HT1080 (cell line): Measurements from ENCODE around the gene PILRB. TPM values are rescaled to one million over a fixed set of nuclear protein-coding genes. Genes with fewer than 3 reads are reported as not detected.

Experiments
- DNase-seq: peaks from one replicate; pipeline ENCODE4 v3.0.0-alpha.2; 2015; ENCODE audit warnings: low read depth
- small RNA-seq: library from RNA; depleted of rRNA; stranded (forward); fragments of <200 nt; gene quantifications from one replicate; pipeline ENCODE3, GENCODE V24; 2014
- total RNA-seq: library from RNA; depleted of rRNA; stranded (reverse); fragments of >200 nt; shearing (Covaris generic); gene quantifications from 2 replicates; pipeline ENCODE4 v1.2.3, GENCODE V29; 2014; rRNA removed

PILRB gene
- total RNA-seq, 1 experiment from 2014 or later: 21.5 TPM

DNA sequence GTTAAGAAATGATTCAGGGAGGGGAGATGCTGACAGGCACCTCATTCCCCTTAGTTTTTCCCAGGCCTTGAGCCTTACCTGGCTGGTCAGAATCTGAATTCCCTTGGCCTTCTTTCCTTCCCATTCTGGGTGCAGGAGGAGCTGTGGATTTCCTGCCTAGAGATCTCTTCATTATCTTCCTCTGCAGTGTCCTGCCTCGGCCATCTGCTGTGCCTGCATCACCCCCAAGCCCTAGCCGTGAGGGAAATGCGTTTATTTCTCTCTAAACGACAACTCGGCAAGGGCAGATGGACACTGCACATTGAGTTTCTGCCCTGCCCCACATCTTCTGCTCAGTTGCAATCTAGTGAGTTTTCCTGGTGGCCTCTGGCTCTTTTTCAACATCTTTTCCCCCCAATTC is 43.9 kb downstream of the PILRB start:
- DNase-seq: no peak

- DNase-seq: no peak
These were observed 44.3 kb downstream of the PILRB start for GRCh38 chr7:100402241-100402640.

DNA sequence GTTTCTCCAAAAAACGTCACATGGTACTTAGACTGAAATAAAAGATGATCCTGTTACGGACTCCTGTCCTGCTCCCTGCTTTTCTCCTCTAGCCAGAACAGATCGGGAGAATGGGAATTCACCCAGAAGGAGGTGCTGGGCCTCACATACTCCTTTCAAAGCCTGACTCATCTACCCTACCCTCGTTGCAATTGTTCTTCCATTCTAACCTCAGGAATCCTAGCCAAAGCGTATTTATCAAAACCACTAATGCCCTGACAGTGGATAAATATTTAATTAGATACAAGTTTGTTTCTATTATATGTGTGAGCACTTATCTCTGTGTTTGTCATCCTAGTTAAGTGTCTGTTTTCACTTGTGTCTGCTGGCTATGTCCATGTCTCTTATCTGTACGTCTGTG is 48.9 kb downstream of the PILRB start:
- DNase-seq: peak; percentile 57

- peak; percentile 75 for DNase-seq
These were observed 49.6 kb downstream of the PILRB start for GRCh38 chr7:100407285-100408180.

DNA sequence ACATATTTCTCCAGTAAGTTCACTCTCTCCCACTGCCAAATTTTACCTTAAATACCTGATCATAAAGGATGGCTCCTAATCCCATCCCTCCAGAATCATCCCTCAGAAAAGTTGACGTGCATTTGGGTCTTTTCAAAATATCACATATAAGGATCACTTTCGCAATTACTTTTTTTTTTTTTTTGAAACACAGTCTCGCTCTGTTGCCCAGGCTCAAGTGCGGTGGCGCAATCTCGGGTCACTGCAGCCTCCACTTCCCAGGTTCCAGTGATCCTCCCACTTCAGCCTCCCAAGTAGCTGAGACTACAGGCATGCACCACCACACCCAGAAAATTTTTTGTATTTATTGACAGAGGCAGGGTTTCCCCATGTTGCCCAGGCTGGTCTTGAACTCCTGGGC is 53.2 kb downstream of the PILRB start:
- DNase-seq: no peak

DNA sequence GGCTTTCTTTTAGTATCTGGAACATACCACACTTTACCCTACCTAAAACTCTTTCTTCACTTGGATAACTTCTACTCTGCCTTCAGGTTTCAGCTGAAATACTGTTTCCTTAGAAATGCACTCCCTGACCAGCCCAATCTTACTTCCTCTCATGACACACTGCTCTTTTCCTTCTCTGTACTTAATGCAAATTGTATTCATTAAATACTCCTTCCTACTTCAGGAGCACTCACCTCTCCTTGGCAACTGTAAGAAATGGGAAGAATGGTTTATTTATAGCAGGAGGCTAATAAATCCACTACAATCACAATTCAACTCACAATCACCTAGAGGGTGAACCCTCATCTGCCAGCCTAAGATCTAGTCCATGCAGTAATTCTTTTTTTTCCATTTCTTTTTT is 55.4 kb downstream of the PILRB start:
- DNase-seq: no peak

DNA sequence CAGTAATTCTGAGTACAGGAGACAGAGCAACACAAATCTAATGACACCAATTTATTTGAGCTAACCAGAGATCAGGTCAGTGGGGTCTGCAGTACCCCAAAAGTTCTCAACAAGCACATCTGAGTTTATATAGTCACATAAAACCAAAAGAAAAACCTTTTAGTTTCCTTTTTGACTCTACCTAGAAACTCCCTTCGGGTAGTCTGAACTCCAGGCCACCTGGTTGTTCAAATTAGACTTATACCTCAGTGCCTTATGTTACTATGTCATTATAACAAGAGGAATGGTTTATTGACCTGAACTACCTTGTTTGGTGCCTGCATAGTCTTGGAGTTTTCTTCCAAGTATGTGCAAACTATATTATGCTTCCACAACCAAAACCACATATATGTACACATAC is 56.0 kb downstream of the PILRB start:
- DNase-seq: no peak

DNA sequence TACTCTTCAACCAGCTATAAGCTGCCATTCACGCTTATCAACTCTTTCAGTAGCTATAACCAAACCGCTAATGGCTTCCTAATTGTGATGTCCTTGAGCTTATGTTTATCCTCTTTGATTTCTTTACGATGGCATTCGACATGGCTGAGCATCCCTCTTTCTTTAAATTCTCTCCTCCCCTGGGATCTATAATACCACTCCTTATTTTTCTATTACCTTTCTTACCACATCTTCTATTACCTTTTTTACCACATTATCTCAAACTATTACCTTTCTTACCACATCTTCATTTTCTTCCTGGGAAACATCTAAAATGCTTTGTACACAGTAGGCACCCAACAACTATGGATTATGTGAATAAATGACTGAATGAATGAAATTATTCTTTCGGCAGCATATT is 57.5 kb downstream of the PILRB start:
- no peak for DNase-seq

Small RNAs within 50 kb of the gene (small RNA-seq; reads per million reads assigned to genes)
- not detected for gene RF00019

Other genes with a start within 250 kb of the PILRB start
- 25.4 and 34.4 TPM in 2 replicates for gene TAF6, start 238.8 kb upstream of the PILRB start, total RNA-seq
- 11.8 and 12.0 TPM in 2 replicates for gene CNPY4, start 238.5 kb upstream of the PILRB start, total RNA-seq
- 1.6 and 2.6 TPM in 2 replicates for gene MBLAC1, start 231.2 kb upstream of the PILRB start, total RNA-seq
- 88.0 and 156 TPM in 2 replicates for gene LAMTOR4, start 209.2 kb upstream of the PILRB start, total RNA-seq
- gene TRAPPC14, start 199.4 kb upstream of the PILRB start, total RNA-seq: 14.1 and 17.4 TPM in 2 replicates
- 0.34 and 0.37 TPM in 2 replicates for gene GAL3ST4, start 189.5 kb upstream of the PILRB start, total RNA-seq
- gene GPC2, start 180.7 kb upstream of the PILRB start, total RNA-seq: 0.51 TPM in 1 of 2 replicates, not detected in the other
- gene STAG3, start 180.2 kb upstream of the PILRB start, total RNA-seq: 0.10 and 0.23 TPM in 2 replicates
- gene PVRIG, start 138.2 kb upstream of the PILRB start, total RNA-seq: not detected in 2 replicates
- not detected in 2 replicates for gene SPDYE3, start 50.4 kb upstream of the PILRB start, total RNA-seq
- 0.61 and 1.2 TPM in 2 replicates for gene PILRA, start 15.4 kb downstream of the PILRB start, total RNA-seq
- gene ZCWPW1, start 70.6 kb downstream of the PILRB start, total RNA-seq: 1.0 and 1.1 TPM in 2 replicates
- gene MEPCE, start 71.7 kb downstream of the PILRB start, total RNA-seq: 69.7 and 86.6 TPM in 2 replicates
- 47.7 and 64.3 TPM in 2 replicates for gene PPP1R35, start 78.4 kb downstream of the PILRB start, total RNA-seq
- gene SPACDR, start 106.1 kb downstream of the PILRB start, total RNA-seq: 0.85 TPM in 1 of 2 replicates, not detected in the other
- gene TSC22D4, start 121.1 kb downstream of the PILRB start, total RNA-seq: 58.9 and 65.7 TPM in 2 replicates
- 0.10 and 0.20 TPM in 2 replicates for gene NYAP1, start 125.8 kb downstream of the PILRB start, total RNA-seq
- 13.5 and 19.9 TPM in 2 replicates for gene AGFG2, start 181.1 kb downstream of the PILRB start, total RNA-seq
- gene SAP25, start 215.8 kb downstream of the PILRB start, total RNA-seq: 0.43 and 1.6 TPM in 2 replicates
- 14.3 and 19.7 TPM in 2 replicates for gene LRCH4, start 228.0 kb downstream of the PILRB start, total RNA-seq
- gene FBXO24, start 228.2 kb downstream of the PILRB start, total RNA-seq: 0.37 TPM in 1 of 2 replicates, not detected in the other
- gene PCOLCE, start 244.2 kb downstream of the PILRB start, total RNA-seq: 0.73 and 1.5 TPM in 2 replicates